NOMO-1 (cell line): ENCODE results near the gene VPS16.

Experiments
- DNase-seq, 2 experiments: peaks; one replicate each; lab custom pipeline; 2025; ENCODE audit not compliant: unreplicated experiment in 2 of 2; lab: John Stamatoyannopoulos, UW

VPS16 gene

GRCh38 chr20:2867081-2867864 is 26.7 kb downstream of the VPS16 start:
- no peak for DNase-seq

GRCh38 chr20:2869381-2869780 is 28.8 kb downstream of the VPS16 start:
- no peak for DNase-seq

GRCh38 chr20:2871111-2871465 is 30.5 kb downstream of the VPS16 start:
- no peak for DNase-seq

- DNase-seq = no peak
Measured at GRCh38 chr20:2871661-2872458, 31.3 kb downstream of the VPS16 start.

GRCh38 chr20:2872459-2873009 is 32.0 kb downstream of the VPS16 start:
- DNase-seq = peak; percentile 46 to 74

GRCh38 chr20:2873010-2873746 is 32.6 kb downstream of the VPS16 start, which contains the start of gene PTPRA:
Gene PTPRA (plus strand): TSS chr20:2873481. CDS start chr20:2964278, 90,797 bp downstream.
- DNase-seq = peak; percentile 82 to 90

GRCh38 chr20:2873747-2874041 is 33.1 kb downstream of the VPS16 start:
- peak in 1 of 2 experiments; percentile 39 for DNase-seq

- DNase-seq = no peak
Measured at GRCh38 chr20:2874456-2874855, 33.9 kb downstream of the VPS16 start.

- no peak for DNase-seq
Measured at GRCh38 chr20:2875690-2876203, 35.2 kb downstream of the VPS16 start.

GRCh38 chr20:2878515-2878914 is 38.0 kb downstream of the VPS16 start:
- no peak for DNase-seq

GRCh38 chr20:2879146-2879545 is 38.6 kb downstream of the VPS16 start:
- no peak for DNase-seq

- DNase-seq = no peak
Measured at GRCh38 chr20:2880650-2881049, 40.1 kb downstream of the VPS16 start.

- DNase-seq = no peak
Measured at GRCh38 chr20:2883726-2884637, 43.4 kb downstream of the VPS16 start.

- DNase-seq = no peak
Measured at GRCh38 chr20:2887715-2888114, 47.2 kb downstream of the VPS16 start.

- no peak for DNase-seq
Measured at GRCh38 chr20:2888224-2888955, 47.8 kb downstream of the VPS16 start.

GRCh38 chr20:2889209-2889608 is 48.7 kb downstream of the VPS16 start:
- no peak for DNase-seq

GRCh38 chr20:2889797-2890196 is 49.3 kb downstream of the VPS16 start:
- DNase-seq = no peak

GRCh38 chr20:2890742-2891141 is 50.2 kb downstream of the VPS16 start:
- DNase-seq = no peak

GRCh38 chr20:2891343-2891742 is 50.8 kb downstream of the VPS16 start:
- DNase-seq = no peak
